GOT3 (cell line): ENCODE measurements around the gene TTC12.

Experiments
- DNase-seq: peaks from one replicate; lab custom pipeline; 2025; ENCODE audit warnings: mixed read lengths; lab: John Stamatoyannopoulos, UW

Gene TTC12

GRCh38 chr11:113405724-113406478 is 91.5 kb downstream of the TTC12 start:
- no peak for DNase-seq

- no peak for DNase-seq
Observed at GRCh38 chr11:113407163-113407562, 92.8 kb downstream of the TTC12 start.

GRCh38 chr11:113408206-113408605 is 93.8 kb downstream of the TTC12 start:
- no peak for DNase-seq

- no peak for DNase-seq
Observed at GRCh38 chr11:113408887-113409286, 94.5 kb downstream of the TTC12 start.

- DNase-seq = no peak
Observed at GRCh38 chr11:113409526-113409925, 95.1 kb downstream of the TTC12 start.

GRCh38 chr11:113410414-113411135 is 96.2 kb downstream of the TTC12 start:
- DNase-seq = no peak

- DNase-seq = no peak
Observed at GRCh38 chr11:113411536-113411935, 97.2 kb downstream of the TTC12 start.

- no peak for DNase-seq
Observed at GRCh38 chr11:113412675-113413074, 98.3 kb downstream of the TTC12 start.

GRCh38 chr11:113415343-113415742 is 101.0 kb downstream of the TTC12 start:
- DNase-seq = no peak
